Suppressor macrophage treated with lipopolysaccharide for 4 hours (primary cell): ENCODE measurements around the gene HS3ST5.

Source experiments
- DNase-seq: peaks from one replicate; pipeline ENCODE4 v3.0.0-alpha.2; 2020

HS3ST5 gene

GRCh38 chr6:114342826-114343781 is at the start of gene HS3ST5:
Gene HS3ST5 (minus strand): TSS chr6:114343023. CDS start chr6:114062845, 280,178 bp downstream.
- no peak for DNase-seq

DNA sequence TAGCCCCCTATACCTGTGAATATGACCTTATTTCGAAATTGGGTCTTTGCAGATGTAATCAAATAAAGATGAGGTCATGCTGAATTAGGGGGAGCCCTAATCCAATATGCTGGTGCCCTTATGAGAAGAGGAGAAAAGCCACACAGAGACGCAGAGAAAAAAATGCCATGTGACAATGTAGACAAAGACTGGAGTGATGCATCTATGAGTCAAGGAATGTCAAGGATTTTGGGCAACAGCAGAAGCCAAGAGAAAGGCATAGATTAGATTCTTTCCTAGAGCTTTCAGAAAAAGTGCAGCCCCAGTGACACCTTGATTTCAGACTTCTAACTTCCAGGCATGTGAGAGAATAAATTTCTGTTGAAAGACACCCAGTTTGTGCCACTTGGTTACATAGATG is 47.4 kb upstream of the HS3ST5 start:
- DNase-seq: no peak

GRCh38 chr6:114389111-114389510 is 46.3 kb upstream of the HS3ST5 start:
- DNase-seq: no peak

- no peak for DNase-seq
Observed at GRCh38 chr6:114382406-114382805, 39.6 kb upstream of the HS3ST5 start.

DNA sequence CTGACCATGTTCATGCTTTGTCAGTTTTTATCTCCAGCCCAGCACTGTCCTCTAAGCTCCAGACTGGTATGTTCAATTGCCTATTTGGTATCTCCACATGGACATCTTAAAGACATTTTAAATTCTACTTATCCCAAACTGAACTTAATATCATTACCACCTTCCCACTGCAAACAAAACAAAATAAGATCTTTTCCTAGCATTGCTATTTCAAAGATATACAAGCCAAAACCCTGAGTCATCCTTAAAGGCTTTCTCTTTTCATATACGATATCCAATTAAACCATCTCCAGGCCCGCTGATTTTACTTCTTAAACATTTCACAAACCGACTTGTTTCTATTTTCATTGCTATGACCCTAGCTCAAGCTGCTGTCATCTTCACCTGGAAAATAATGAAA is 35.1 kb upstream of the HS3ST5 start:
- DNase-seq: no peak

GRCh38 chr6:114376611-114377175 is 33.9 kb upstream of the HS3ST5 start:
- DNase-seq: no peak

DNA sequence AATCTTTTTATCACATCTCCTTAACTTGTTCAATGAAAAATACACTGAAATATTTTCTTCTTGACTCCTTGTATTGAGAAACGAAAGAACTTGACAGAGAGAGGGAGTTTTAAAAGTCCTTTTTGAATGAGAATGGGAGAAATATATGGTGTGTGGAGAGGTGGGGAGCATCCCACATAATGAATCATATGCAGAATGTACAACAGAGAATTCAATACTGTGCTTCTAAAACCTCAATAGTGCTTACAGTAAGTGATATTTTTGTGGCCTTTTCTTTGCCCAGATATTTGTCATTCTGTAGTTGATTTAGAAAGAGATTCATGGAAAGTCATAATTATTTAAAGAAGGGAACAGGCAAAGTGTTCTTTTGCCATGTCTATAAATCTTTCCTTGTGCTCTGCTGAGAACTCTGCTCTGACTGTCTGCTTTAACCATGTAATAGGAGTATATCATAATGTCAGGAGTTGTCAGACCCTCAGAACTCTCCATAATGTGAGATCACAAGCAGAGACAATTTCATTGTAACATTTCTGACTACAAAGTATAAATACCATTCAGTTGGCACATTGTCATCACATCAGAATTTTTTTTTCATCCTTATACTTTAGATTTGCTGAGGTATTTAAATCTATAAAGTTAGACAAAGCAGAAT is 32.8 kb upstream of the HS3ST5 start:
- DNase-seq: no peak

DNA sequence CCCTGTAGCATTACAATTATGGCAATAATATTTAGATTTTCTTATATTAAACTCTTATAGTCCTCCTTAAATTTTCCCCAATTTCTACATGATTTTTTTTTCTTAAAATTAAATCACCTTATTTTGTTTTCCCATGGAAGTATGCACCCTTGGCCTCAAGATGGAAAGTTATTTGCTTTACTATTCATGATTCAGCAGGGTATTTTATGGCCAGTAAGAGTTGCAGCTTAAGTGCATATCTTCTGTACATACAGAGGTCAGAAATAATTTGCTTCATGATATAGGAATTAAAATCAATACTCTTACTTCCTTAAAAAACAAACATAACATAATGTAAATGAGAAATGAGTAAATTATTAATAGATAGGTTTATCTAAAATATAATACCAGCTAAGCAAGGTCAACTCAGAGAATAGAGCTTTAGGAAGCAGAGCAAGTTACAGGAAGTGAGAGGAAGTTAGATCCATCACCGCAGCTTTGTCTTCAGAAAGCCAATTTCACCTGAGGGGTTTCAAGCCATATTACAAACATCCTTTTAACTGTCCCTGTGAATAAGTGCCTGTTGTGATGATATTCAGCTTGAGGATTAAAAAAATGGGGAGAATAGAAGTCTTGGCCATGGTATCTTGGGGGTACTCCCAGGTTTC is 24.6 kb upstream of the HS3ST5 start:
- DNase-seq: no peak

DNA sequence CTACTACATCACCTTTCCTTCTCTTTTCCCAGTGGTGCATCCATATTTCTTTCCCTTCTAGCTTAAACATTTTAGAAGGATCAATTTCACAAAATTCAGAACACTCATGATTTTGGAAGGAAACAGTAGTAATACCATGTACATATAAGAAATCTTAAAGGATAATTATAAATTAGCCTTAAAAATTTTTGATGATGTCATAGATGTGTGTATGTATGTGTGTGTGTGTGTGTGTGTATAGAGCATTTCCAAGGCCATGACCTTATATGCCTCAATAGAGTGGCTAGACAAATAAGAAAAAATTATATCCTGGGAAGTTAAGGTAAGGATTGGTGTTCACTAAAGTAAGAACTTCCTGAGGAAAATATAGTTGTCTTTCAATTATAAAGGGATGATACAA is 24.1 kb upstream of the HS3ST5 start:
- no peak for DNase-seq

- no peak for DNase-seq
Observed at GRCh38 chr6:114364301-114364700, 21.5 kb upstream of the HS3ST5 start.

- DNase-seq: no peak
Observed at GRCh38 chr6:114362957-114363356, 20.1 kb upstream of the HS3ST5 start.

DNA sequence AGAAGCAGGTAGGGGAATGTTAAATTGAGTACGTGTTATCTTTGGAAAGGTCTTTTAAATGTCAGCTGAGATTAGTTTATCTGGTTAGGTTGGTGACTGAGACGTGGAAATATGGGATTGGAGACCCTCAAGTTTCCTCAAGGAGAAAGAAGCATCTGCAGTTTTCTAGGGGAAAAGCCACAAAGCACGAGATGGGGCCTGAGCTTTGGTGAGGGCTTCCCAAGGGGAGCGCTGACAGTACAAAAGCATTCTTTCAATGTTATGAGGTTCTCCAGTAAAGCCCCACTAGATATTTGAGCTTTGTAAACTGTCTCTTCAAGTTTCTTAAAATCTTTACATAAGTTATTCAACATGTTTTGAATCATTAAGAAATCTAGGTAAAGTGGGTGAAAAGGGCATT is 19.6 kb upstream of the HS3ST5 start:
- DNase-seq: no peak

- no peak for DNase-seq
Observed at GRCh38 chr6:114361036-114361435, 18.2 kb upstream of the HS3ST5 start.

- no peak for DNase-seq
Observed at GRCh38 chr6:114355300-114355699, 12.5 kb upstream of the HS3ST5 start.

- DNase-seq: no peak
Observed at GRCh38 chr6:114354482-114354881, 11.7 kb upstream of the HS3ST5 start.

DNA sequence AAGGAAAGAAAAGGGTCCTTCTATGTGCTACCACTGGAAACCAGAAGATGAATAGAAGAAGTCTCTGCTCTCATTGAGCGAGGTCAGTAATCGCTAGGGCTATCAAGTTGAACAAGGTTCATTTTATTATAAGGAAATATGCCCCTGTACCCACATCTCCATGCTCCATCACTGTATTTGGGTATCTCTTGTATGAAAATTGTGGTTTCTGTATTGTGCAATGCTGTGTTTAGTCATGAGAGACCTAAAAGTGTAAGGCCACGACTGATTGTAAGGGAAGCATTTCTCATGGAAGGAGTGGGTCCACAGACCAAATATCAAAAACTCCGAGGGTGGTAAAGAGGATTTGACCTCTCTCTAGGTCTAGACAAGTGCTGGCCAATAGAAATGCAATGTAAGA is 3.6 kb upstream of the HS3ST5 start:
- DNase-seq: no peak

DNA sequence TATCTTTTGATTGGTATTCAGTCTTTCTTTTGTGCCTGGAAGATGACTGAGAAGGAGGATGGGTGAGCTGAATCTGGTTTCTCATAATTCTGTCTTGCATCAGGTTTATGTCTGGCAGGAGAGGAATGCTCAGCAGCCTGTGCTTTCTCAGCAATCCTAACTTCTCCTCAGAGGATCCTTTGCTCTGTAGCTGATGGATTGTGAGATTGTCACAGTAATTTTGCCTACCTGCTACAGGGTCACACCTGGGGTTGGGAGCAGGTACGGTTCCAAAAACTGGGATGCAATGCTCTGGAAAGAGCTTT is 2.1 kb upstream of the HS3ST5 start:
- no peak for DNase-seq

DNA sequence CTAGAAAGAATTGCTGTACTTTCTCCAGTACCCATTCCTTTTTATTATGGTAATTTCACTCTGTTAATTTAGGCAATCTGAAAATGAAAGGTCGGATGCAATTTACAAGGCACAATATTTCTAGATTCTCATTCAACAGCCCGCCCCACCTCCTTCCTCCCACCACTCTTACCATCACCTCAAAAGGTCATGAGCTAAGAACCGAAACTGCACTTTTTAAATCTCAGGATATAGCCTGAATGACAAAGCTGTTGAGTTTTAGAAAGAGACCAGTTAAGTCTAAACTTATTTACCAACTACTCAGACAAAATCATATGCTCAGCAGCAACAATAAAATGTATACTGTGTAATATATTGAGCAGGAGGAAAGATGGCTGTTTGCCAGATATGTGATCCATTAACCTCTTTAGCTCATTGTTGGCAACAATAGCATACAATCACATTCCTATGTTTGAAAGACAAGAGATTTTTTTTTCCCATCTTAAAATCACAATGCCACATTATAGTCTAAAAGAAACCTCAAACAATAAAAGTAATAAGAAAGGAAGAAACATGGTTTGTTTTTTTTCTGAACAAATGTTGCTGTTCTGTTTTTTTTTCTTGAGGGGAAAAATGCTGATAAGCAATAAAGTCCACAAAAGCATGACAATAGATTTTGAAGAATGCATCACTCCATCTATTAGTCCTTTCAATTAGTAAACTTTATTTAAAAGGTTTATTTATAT is 1.6 kb upstream of the HS3ST5 start:
- DNase-seq: no peak

DNA sequence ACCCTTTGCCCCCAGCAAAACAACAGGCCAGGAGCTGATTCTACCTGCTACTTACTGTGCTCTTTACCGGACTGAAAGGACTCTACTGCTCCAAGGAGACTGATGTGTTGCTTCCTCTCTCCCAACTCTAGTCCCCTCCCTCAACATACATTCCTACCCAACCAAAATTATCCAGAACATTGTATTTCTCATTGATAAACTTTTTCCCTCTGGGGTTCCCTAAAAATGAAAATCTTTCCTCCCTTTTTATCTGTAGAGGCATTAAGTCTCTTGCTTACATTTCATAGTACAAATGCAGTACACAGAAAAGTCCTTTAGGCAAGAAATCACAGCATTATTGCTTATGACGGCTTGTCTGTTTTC is 940 bp upstream of the HS3ST5 start:
- no peak for DNase-seq

GRCh38 chr6:114342086-114342825 is 567 bp downstream of the HS3ST5 start:
- no peak for DNase-seq

GRCh38 chr6:114339706-114340105 is 3.1 kb downstream of the HS3ST5 start:
- no peak for DNase-seq

DNA sequence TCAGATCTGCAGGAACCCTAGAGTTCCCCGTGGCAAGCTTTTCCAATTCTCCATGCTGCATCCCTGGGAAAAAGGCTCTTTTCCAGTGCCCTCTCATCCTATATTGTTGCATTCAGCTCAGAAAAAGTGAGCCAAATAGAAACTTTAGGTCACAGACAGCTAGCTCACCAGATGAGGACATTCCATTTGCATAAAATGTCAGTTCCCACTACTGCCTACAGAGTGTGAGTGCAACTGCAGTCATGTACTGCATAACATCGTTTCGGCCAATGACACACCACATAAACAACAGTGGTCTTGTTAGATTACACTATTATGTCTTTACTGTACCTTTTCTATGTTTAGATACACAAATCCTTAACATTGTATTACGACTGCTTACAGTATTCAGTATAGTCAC is 8.6 kb downstream of the HS3ST5 start:
- DNase-seq: no peak
